ENCODE measurements around the gene ANKRD18B.
"Not testable (repeated sequence)": the region's sequence is repeated elsewhere in the genome, so short reads cannot be mapped to it uniquely, and the experiment has no call there.

Gene ANKRD18B

DNA sequence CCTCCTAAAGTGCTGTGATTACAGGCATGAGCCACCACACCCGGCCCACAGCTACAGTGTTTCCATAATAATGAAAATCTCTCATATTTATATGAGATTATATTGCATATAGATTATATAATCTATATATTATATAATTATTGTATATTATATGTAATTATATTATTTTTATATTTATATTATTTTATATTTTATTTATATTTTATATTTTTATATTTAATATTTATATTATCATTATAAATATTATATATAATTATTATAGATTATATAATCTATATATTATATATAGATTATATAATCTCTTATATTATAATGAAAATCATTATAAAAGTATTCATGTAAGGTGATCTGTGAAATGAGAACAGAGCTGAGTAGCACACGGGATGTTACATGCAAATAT lies 11.5 kb downstream of the ANKRD18B start:
- DNase-seq: no peak

DNA sequence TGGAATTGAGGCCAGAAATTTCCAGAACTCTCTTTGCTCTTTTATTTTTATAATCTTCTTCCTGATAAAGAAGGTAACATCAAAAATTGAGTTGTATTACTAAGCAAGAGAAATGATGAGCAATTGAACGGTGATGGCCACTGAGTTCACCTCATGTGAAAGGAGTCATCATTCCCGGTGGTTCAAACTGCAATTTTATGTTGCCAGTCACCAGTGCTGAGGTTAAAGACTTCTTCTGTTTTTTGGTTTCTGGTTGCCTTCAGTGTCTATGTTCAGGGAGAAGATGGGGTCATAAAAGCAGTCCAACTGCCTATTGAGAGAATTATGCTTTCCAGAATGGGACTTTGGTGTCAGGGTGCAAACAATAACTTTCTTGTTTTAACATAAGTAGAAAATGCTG lies 19.4 kb downstream of the ANKRD18B start:
- DNase-seq: not testable (repeated sequence)

DNA sequence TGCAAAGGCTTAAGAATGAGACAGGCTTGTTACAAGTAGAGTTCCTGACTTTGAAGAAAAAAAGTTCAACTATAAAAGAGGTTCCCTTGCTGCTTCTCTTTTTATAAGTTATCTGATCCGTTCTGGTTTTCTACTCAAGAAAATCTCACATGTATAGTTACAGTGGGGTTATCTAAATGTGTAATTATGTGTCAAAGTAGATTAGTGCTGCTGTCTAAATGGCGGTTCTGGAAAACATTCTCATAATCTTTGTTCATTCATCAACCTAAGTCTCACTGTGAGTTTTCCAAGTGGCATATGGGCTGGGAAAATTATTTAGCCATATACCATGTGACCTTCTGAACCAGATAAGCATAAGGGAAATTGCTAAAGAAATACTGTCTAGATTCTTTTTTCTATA lies 21.7 kb downstream of the ANKRD18B start:
- DNase-seq: not testable (repeated sequence)

DNA sequence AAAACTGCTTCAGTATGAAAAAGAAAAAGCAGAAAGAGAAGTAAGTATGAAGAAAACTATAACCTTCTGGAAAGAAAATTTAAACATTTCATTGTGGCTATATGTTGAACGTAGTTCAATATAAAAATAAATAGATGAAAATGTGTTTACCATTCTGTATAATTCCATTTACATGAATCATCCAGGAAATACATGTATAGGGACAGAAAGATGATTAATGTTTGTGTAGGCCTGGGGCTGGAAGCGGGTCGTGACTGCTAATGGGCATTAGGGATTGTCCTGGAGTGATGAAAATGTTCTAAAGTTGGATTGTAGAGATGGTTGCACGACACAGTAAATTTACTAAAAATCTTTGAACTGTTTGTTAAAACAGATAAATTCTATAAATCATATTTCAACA lies 24.8 kb downstream of the ANKRD18B start:
- not testable (repeated sequence) for DNase-seq

DNA sequence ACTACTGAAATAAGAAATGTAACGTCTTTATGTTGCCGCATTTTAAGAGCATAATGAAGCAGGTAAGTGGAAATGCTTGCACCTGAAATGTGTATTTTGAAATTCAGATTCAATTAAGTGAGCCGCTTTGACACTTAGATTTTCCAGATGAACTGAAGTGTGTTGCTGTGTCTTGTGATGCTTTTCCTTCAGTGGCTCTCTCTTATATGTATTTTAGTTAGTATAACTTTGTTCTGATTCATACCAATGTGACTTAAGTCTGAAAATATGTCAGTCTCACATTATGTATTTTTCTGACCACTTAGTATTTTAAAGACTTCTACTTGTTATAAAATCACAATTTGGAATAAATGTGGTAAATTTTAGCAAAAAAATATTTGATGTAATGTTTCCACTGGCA lies 25.4 kb downstream of the ANKRD18B start:
- DNase-seq: not testable (repeated sequence)

DNA sequence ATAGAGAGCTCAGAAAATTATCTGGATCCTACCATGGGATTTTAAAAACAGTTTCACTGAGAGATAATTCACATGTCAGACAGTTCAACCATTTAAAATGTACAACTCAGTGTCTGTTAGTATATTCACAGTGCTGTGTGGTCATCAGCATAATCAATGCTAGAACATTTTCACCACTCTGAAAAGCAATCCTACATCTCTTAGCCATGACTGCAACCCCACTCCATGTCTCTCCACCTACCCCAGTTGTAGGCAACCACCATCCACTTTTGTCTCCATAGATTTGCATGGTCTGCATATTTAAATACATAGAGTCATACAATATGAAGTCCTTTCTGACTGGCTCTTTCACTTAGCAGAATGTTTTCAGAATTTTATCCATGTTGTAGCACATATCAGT lies 27.1 kb downstream of the ANKRD18B start:
- not testable (repeated sequence) for DNase-seq

DNA sequence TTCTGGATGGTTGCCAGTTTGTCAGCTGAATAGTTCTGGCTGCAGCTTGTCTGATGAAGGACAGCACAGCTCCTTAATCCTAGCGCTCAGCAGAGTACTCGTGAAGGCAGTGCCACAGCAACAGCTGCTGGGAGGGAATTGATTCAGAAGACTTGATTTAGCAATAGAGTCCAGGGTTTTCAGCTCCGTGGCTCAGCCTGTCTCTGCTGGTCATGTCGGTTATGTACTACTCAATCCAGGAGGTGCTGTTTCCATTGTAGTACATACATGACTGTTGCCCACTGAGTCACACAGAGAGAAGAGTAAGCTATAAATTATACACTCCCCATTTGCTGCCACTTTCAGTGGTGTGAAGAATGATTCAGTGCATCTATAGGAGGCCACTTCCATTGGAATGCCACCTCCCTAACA lies 28.3 kb downstream of the ANKRD18B start:
- not testable (repeated sequence) for DNase-seq

DNA sequence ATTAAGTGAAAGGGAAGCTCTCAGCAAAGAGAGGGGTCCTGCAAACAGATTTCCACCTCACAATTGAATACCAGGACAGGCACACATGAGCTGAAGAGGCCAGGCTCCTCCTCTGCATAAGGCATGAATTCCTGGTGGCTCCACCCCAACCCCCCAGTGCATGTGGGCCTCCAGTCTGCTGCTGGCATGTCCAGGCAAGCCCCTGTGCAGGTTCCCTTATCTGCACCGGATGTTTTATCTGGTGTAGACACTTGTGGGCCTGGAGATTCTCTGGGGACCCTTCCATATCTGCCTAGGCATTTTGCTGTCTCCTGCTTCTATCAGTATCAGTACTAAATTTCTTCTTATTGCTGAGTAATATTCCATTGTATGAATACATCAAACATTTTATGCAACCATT lies 36.2 kb downstream of the ANKRD18B start:
- not testable (repeated sequence) for DNase-seq

DNA sequence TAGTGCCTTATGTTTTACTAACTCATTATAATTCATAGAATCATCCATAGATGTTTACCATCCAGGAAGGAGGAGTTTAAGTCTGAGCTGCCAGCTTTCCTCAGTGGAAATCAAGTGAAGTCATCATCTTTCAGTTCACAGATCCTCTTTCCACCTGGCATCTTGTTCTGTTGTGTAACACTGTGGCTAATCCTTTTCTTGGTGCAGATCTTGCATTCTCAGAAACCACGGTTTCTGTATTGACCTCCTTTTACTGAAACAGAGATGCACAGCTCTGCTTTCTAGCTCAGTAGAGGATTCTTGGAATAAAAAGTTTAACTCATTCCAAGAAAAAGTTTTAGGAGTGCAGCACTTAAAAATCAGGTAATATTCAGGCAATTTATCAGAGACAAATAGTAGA lies 38.1 kb downstream of the ANKRD18B start:
- not testable (repeated sequence) for DNase-seq

DNA sequence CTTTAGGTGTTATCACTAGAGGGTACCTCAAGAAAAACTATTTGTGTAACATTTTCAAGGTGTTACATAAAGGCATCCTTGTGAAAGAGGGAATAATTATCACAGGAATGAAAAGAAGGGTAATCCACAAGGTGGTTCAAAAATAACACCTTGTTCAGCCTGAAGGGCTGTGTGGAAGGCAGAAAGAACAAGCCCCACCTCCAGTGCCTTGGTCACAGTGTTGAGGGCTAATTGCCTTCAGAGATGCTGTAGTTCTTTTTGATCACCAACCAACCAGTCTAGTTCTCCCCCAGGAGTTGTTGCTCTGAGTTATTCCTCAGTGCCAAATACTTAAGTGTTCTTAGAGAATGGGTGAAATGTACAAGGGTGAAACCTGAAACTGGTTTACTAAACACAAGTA lies 43.7 kb downstream of the ANKRD18B start:
- DNase-seq: not testable (repeated sequence)

DNA sequence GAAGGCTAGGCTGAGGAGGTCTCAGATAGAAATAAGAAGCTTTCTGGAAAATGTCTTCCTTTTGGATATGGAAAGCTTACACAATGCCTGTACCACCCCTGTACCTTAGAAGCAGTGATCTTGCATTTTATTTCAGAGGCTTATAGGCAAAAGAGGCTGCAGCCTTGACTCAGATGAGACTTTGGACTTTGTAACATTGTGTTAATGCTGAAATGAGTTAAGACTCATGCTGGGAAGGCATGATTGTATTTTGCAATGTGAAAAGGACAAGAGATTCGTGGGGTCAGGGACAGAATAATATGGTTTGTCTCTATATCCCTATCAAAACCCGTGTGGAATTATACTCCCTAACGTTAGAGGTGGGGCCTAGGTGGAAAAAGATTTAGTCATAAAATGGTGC lies 53.7 kb downstream of the ANKRD18B start:
- DNase-seq: not testable (repeated sequence)

DNA sequence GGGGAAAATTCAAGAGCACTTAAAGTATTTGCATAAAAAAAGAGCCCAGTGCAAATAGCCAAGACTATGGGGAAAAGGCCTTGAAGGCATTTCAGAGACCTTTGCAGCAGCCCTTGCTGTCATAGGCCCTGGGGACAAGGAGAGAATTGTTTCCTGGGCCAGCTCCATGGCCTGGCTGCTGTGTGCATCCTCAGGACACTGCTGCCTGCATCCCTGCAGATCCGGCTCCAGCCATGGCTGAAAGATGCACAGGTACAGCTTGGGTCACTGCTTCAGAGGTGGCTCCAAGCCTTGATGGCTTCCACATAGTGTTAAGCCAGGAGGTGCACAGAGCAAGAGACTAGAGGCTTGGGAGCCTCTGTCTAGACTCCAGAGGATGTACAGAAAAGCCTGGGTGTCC lies 55.9 kb downstream of the ANKRD18B start:
- not testable (repeated sequence) for DNase-seq

DNA sequence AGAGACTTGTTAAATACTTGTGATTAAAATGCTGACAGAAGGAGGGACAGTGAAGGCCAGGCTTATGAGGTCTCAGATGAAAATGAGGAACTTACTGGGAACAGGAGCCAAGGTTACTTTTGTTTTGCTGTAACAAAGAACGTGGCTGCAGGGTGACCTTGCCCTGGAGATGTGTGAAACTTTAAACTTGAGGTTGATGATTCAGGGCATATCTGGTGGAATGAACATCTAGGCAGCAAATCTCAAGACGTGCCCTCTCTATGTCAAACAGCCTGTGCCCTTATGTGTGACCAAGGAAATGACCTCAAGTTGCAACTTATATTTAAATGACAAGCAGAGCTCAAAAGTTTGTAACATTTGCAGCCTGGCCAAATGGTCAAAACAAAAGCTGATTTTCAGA lies 58.6 kb downstream of the ANKRD18B start:
- not testable (repeated sequence) for DNase-seq

DNA sequence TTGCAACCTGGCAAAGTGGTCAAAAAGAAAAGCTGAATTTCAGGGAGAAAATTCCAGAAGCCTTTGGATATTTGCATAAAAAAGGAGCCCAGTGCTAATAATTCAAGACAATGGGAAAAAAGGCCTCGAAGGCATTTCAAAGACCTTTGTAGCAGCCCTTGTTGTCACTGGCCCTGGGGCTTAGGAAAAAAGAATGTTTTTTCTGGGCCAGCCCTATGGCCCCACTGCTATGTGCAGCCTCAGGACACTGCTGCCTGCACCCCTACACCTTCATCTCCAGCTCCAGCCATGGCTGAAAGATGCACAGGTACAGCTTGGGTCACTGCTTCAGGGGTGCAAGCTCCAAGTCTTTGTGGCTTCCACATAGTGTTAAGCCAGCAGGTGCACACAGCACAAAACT lies 62.1 kb downstream of the ANKRD18B start:
- DNase-seq: not testable (repeated sequence)

DNA sequence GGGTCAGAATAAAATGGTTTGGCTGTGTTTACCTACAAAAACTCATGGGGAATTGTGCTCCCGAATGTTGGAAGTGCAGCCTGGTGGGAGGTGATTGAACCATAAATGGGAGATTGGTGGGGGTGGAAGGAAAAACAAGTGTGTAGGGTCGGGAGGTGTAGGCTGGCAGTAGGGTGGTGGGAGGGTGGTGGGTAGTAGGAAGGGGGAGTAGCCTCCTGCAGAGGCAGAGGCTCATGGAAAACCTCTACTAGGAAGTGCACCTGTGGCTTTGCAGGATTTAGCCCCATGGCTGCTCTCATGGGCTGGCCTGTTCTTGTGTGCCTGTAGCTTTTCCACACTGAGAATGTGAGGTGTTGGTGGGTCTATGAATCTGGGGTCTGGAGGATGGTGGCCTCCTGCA lies 63.7 kb downstream of the ANKRD18B start:
- not testable (repeated sequence) for DNase-seq

DNA sequence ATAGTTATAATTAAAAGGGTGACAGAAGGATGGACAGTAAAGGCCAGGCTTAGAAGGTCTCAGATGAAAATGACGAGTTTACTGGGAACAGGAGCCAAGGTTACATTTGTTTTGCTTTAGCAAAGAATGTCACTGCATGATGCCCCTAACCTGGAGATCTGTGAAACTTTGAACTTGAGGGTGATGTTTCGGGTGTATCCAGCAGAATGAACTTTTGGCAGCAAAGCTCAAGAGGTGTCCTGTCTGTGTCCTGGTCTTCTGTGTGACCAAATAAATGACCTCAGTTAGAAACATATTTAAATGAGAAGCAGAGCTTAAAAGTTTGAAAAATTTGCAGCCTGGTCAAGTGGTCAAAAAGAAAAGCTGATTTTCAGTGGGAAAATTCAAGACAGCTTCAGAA lies 64.8 kb downstream of the ANKRD18B start:
- DNase-seq: not testable (repeated sequence)

DNA sequence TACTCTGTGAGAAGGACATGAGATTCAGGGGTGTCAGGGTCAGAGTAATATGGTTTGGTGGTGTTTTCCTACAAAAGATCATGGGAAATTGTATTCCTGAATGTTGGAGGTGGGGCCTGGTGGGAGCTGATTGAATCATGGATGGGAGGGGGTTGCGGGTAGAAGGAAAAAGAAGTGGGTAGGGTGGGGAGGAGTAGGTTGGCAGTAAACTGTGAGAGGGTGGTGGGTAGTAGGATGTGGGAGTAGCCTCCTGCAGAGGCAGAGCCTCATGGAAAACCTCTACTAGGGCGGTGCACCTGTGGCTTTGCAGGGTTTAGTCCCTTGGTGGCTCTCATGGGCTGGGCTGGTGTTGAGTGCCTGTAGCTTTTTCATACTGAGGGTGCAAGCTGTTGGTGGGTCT lies 66.8 kb downstream of the ANKRD18B start:
- DNase-seq: not testable (repeated sequence)

DNA sequence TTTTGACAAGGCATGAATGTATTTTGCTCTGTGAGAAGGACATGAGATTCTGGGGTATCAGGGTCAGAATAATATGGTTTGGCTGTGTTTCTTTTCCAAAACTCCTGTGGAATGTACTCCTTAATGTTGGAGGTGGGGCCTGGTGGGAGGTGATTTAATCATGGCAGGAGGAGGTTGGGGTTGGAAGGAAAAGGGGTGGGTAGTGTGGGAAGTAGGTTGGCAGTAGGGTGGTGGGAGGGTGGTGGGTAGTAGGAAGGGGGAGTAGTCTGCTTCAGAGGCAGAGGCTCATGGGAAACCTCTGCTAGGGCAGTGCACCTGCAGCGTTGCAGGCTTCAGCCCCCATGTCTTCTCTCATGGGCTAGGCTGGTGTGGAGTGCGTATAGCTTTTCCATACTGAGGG lies 72.9 kb downstream of the ANKRD18B start:
- DNase-seq: not testable (repeated sequence)

DNA sequence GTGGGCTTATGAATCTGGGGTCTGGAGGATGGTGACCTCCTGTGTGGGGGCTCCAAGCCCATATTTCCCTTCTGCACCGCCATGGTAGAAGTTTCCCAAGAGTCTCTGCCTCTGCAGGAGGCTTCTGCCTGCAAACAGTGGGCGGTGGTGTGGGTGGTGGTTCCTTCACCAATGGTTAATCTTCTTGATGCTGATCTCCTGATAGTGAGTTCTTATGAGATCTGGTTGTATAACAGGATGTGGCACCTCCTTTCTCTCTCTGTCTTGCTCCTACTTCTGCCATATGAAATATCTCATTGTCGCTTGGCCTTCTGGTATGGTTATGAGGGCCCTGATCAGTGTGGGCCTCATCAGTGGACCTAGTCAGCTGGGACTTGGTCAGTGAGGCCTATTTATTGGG lies 73.3 kb downstream of the ANKRD18B start:
- not testable (repeated sequence) for DNase-seq

DNA sequence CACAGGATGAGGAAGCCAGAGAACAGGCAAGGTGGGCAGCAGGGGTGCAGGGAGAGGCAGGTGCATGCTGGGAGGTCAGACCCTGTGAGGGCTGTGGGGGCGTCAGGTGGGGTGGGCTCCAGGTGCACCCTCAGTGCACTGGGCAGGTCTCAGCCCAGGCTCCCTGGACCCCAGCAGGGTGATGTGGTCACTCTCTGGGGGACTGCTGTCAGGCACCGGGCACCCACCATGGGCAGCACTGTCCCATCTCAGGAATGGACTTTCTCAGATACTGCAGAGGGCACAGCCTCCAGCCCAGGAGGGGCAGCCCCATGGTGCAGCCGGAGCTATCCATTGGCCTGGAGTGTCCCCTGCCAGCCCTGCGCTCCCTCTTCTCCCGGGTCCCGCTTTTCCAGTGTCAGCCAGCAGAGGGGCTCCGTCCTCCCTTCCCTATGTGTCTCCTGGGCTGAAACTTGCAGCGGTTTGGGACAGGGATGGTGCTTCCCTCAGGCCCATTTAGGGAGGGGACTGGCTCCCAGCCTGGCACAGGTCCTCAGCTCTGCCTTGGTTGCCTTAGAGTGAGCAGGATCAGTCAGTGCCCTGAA lies 74.8 kb downstream of the ANKRD18B start:
- DNase-seq: not testable (repeated sequence)

DNA sequence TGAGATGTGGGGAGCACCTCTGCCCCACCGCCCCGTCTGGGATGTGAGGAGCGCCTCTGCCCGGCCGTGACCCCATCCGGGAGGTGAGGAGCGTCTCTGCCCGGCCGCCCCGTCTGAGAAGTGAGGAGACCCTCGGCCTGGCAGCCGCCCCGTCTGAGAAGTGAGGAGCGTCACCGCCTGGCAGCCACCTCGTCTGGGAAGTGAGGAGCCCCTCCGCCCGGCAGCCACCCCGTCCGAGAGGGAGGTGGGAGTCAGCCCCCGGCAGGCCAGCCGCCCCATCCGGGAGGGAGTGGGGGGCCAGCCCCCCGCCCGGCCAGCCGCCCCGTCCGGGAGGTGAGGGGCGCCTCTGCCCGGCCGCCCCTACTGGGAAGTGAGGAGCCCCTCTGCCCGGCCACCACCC lies 76.9 kb downstream of the ANKRD18B start:
- not testable (repeated sequence) for DNase-seq

DNA sequence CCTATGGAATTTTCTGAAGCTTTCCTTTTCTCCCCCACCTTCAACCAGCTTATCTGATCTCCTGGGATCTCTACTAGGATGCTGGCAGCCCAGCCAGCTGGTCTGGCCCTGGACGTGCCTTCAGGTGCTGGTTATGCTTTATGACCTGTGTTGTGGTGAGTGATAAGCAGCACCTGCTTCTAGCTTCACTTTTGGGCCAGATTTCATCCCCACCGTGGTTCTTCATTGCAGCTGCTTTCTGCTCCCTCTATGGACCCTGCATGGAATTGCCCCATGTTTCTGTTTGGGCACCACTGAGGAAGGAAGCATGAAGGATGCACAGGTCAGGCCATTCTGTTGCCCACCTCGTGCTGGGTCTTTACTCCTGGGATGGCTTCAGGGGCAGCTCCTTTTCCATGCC lies 80.2 kb downstream of the ANKRD18B start:
- not testable (repeated sequence) for DNase-seq

DNA sequence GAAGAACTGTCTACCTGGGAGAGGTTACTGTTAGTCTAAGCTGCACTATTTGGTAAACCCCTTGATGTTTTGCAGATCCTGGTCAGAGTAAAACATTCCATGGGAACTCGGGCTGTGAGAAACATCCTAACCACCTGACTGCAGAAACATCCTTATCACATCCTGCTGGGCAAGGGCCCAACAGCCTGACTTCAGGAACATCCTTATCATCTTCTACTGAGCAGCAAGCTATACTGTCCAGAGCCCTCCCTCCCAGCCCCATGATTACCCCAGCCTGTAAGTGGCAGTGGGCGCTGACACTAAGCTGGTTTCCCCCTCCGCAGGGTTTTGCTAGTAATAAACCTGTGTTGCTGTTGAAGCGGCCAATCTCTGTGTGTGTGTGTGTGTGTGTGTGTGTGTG lies 80.9 kb downstream of the ANKRD18B start:
- DNase-seq: not testable (repeated sequence)

DNA sequence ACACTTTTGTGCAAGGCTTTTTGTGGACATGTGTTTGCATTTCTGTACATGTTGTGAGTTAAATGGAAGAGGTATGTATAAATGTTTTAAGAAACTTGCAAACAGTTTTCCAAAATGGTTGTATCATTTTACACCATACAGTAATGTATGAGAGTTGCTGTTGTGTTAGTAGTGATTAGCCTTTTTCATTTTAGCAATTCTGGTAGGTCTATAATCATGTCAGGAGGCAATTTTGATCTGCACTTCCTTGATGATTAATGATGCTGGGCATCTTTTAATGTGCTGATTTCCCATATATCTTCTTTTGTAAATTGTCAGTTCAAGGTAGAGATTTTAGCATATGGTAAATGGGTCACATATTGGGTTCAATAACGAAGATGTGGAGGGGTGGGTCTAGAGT lies 87.3 kb downstream of the ANKRD18B start:
- no peak for DNase-seq

DNA sequence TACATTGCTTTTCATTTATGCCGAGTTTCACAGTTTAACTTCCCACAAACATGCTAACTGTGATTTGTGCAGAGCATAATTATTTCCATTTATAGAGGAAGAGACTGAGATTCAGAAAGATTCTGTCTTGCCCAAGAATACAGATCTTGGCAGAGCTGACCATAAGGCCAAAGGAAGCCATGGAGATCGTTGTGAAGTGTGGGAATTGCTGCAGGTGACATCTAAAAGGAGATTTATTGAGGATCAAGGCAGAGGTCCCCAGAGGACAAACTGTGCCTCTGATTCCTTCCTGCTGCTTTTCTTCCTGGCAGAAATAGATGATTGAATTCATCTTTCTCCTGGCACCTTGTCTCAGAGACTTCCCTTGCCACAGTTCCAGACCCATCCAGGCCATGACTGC lies 88.4 kb downstream of the ANKRD18B start:
- not testable (repeated sequence) for DNase-seq
